Trophoblast cell (in vitro differentiated cells and primary cell): ENCODE measurements around the gene COPS2.
"Not testable (repeated sequence)": the region's sequence is repeated elsewhere in the genome, so short reads cannot be mapped to it uniquely, and the experiment has no call there.

Source experiments
- DNase-seq, 2 donors: peaks; one replicate each; pipeline ENCODE4 v3.0.0-alpha.2; 2016
- H2AFZ ChIP-seq: 2 replicates; pipeline ENCODE4 v1.6.1; 2013; ENCODE audit warnings: low read length, moderate library complexity, mild to moderate bottlenecking; ENCODE audit not compliant: insufficient read depth, poor library complexity
- H2AK5ac ChIP-seq: 2 replicates; pipeline ENCODE4 v1.6.1; 2013; ENCODE audit warnings: mild to moderate bottlenecking, low read length
- H2BK120ac ChIP-seq: 2 replicates; pipeline ENCODE4 v1.6.1; 2013; ENCODE audit warnings: low read length, mild to moderate bottlenecking, moderate library complexity; ENCODE audit not compliant: insufficient read depth, poor library complexity
- H2BK12ac ChIP-seq: 2 replicates; pipeline ENCODE4 v1.6.1; 2013; ENCODE audit warnings: mild to moderate bottlenecking, low read length, moderate library complexity
- H2BK5ac ChIP-seq: 2 replicates; pipeline ENCODE4 v1.6.1; 2013; ENCODE audit warnings: low read length, low read depth, moderate library complexity, mild to moderate bottlenecking; ENCODE audit not compliant: poor library complexity
- H3K14ac ChIP-seq: 2 replicates; pipeline ENCODE4 v1.6.1; 2013; ENCODE audit warnings: mild to moderate bottlenecking, low read length
- H3K18ac ChIP-seq: 2 replicates; pipeline ENCODE4 v1.6.1; 2013; ENCODE audit warnings: mild to moderate bottlenecking, low read length
- H3K23ac ChIP-seq: 2 replicates; pipeline ENCODE4 v1.6.1; 2013; ENCODE audit warnings: low read length
- H3K27ac ChIP-seq: 2 replicates; pipeline ENCODE4 v1.5.1; 2013; ENCODE audit warnings: low read depth, mild to moderate bottlenecking, inconsistent platforms, low read length, moderate library complexity
- H3K27me3 ChIP-seq: 2 replicates; pipeline ENCODE4 v1.6.1; 2013; ENCODE audit warnings: inconsistent platforms, mild to moderate bottlenecking, low read length, moderate library complexity; ENCODE audit not compliant: insufficient read depth
- H3K36me3 ChIP-seq, 2 experiments: 1 replicate in 1 of 2; 2 replicates in 1 of 2; pipeline ENCODE4 v1.6.1; 2013; ENCODE audit warnings: low read length in 2 of 2, mild to moderate bottlenecking in 2 of 2, moderate library complexity in 1 of 2; ENCODE audit not compliant: insufficient read depth in 2 of 2, control insufficient read depth in 1 of 2
- H3K4ac ChIP-seq: 2 replicates; pipeline ENCODE4 v1.6.1; 2013; ENCODE audit warnings: low read depth, mild to moderate bottlenecking, low read length, moderate library complexity
- H3K4me1 ChIP-seq, 2 experiments: 1 replicate in 1 of 2; 2 replicates in 1 of 2; pipeline ENCODE4 v1.6.1; 2013; ENCODE audit warnings: low read length in 2 of 2, mild to moderate bottlenecking in 2 of 2, moderate library complexity in 1 of 2; ENCODE audit not compliant: insufficient read depth in 2 of 2, control insufficient read depth in 1 of 2
- H3K4me2 ChIP-seq: 2 replicates; pipeline ENCODE4 v1.6.1; 2013; ENCODE audit warnings: inconsistent platforms, mild to moderate bottlenecking, low read length, moderate library complexity
- H3K4me3 ChIP-seq: 2 replicates; pipeline ENCODE4 v1.5.1; 2013; ENCODE audit warnings: mild to moderate bottlenecking, low read depth, low read length, inconsistent platforms
- H3K79me1 ChIP-seq: one replicate; pipeline ENCODE4 v1.6.1; 2013; ENCODE audit warnings: low read length
- H3K79me2 ChIP-seq: 2 replicates; pipeline ENCODE4 v1.6.1; 2013; ENCODE audit warnings: low read length, mild to moderate bottlenecking; ENCODE audit not compliant: control insufficient read depth, insufficient read depth, poor library complexity
- H3K9ac ChIP-seq: 2 replicates; pipeline ENCODE4 v1.6.1; 2013; ENCODE audit warnings: mild to moderate bottlenecking, low read length
- H3K9me3 ChIP-seq: 2 replicates; pipeline ENCODE4 v1.6.1; 2013; ENCODE audit warnings: low read depth, mild to moderate bottlenecking, control low read depth, inconsistent platforms, low read length; ENCODE audit not compliant: insufficient read depth
- H4K12ac ChIP-seq: 2 replicates; pipeline ENCODE4 v1.6.1; 2013; ENCODE audit warnings: low read depth, mild to moderate bottlenecking, low read length, moderate library complexity
- H4K8ac ChIP-seq: 2 replicates; pipeline ENCODE4 v1.6.1; 2013; ENCODE audit warnings: low read depth, mild to moderate bottlenecking, low read length, moderate library complexity
- H4K91ac ChIP-seq: one replicate; pipeline ENCODE4 v1.6.1; 2013; ENCODE audit warnings: low read depth, mild to moderate bottlenecking, low read length, moderate library complexity
- WGBS: extraction: QIAGEN DNeasy Blood & Tissue Kit; methylation state at CpG from one replicate; pipeline ENCODE4 v1.1.7; 2013; ENCODE audit warnings: missing lambda C conversion rate; ENCODE audit not compliant: insufficient read length, insufficient coverage; ENCODE audit errors: extremely low coverage; 5-methylcytosine and 5-hydroxymethylcytosine counted together

The COPS2 gene

GRCh38 chr15:49187549-49188245, 32.3 kb upstream of the COPS2 start:
- Histone ChIP-seq H2BK120ac (no peak overlapping the region), H3K27me3 (no peaks in the 10 kb centered on the region), H3K14ac (no peak overlapping the region), H3K9me3 (no peaks in the 10 kb centered on the region), H2BK5ac (no peak overlapping the region), H3K9ac (no peak overlapping the region), H3K23ac (no peak overlapping the region), H4K12ac (no peak overlapping the region), H4K91ac (no peak overlapping the region), H2AK5ac (no peak overlapping the region), H4K8ac (no peak overlapping the region), H3K79me1 (no peaks in the 10 kb centered on the region), H3K4ac (no peak overlapping the region), H3K36me3 (no peaks in the 10 kb centered on the region), H3K27ac (no peak overlapping the region), H3K4me1 (no peaks in the 10 kb centered on the region), H2AFZ (no peak overlapping the region), H3K18ac (no peak overlapping the region), H3K4me3 (no peak overlapping the region), H3K79me2 (no peaks in the 10 kb centered on the region), H3K4me2 (no peak overlapping the region), H2BK12ac (no peak overlapping the region)
- no CpG with 5 or more reads among the region's 2 CpGs for WGBS
- no peak for DNase-seq

DNA sequence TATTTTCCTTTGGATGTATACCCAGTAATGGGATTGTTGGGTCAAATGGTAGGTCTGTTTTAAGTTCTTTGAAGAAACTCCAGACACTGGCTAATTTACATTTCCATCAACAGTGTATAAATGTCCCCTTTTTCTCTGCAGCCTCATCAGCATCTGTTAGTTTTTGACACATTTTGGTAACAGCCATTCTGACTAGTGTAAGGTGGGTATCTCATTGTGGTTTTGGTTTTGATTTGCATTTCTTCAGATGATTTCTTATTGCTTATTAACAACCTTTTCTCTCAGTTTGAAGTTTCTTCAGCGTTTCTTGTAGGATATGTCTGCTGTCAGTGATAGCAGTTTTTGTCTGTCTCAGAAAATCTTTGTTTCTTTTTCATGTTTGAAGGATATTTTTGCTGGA, 30.1 kb upstream of the COPS2 start:
- DNase-seq, result no peak
- H3K4me3 ChIP-seq, result no peak overlapping the region
- no peaks in the 10 kb centered on the region for H3K27me3 ChIP-seq
- no peaks in the 10 kb centered on the region for H3K79me1 ChIP-seq
- no peak overlapping the region for H2BK5ac ChIP-seq
- no peak overlapping the region for H2AK5ac ChIP-seq
- no peak overlapping the region for H3K18ac ChIP-seq
- no peak overlapping the region for H3K4ac ChIP-seq
- no peak overlapping the region for H3K23ac ChIP-seq
- H2AFZ ChIP-seq, result no peak overlapping the region
- H3K4me1 ChIP-seq, result no peaks in the 10 kb centered on the region
- no peaks in the 10 kb centered on the region for H3K36me3 ChIP-seq
- no peak overlapping the region for H3K4me2 ChIP-seq
- H3K9me3 ChIP-seq, result no peaks in the 10 kb centered on the region
- H4K8ac ChIP-seq, result no peak overlapping the region
- WGBS, result no CpG with 5 or more reads among the region's 1 CpG
- H3K9ac ChIP-seq, result no peak overlapping the region
- no peaks in the 10 kb centered on the region for H3K79me2 ChIP-seq
- H2BK120ac ChIP-seq, result no peak overlapping the region
- H2BK12ac ChIP-seq, result no peak overlapping the region
- H4K12ac ChIP-seq, result no peak overlapping the region
- no peak overlapping the region for H4K91ac ChIP-seq
- no peak overlapping the region for H3K27ac ChIP-seq
- no peak overlapping the region for H3K14ac ChIP-seq

- not testable (repeated sequence) for H3K79me1 ChIP-seq, H2BK12ac ChIP-seq, H3K9me3 ChIP-seq, H3K4ac ChIP-seq, H3K14ac ChIP-seq, H3K27me3 ChIP-seq, H4K12ac ChIP-seq, H2BK120ac ChIP-seq, H3K9ac ChIP-seq, H2BK5ac ChIP-seq, H3K23ac ChIP-seq, H3K79me2 ChIP-seq, H3K4me2 ChIP-seq, H3K4me3 ChIP-seq, H4K8ac ChIP-seq, H3K36me3 ChIP-seq, H2AK5ac ChIP-seq, H3K18ac ChIP-seq, DNase-seq, H3K4me1 ChIP-seq, H2AFZ ChIP-seq, H3K27ac ChIP-seq, H4K91ac ChIP-seq
- no CpG with 5 or more reads among the region's 3 CpGs for WGBS
Measured at GRCh38 chr15:49183741-49184140, 28.3 kb upstream of the COPS2 start.

DNA sequence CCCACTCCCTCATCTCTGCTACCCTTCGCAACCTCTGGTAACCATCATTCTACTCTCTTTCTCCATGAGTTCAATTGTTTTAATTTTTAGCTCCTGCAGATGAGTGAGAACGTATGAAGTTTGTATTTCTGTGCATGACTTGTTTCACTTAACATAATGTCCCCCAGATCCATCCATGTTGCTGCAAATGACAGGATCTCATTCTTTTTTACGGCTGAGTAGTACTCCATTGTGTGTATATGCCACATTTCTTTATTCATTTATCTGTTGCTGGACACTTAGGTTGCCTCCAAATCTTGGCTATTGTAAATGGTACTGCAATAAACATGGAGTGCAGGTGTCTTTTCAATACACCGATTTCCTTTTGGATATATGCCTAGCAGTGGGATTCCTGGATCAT, 26.7 kb upstream of the COPS2 start:
- Histone ChIP-seq H2BK120ac (no peak overlapping the region), H3K79me2 (no peaks in the 10 kb centered on the region), H3K18ac (no peak overlapping the region), H3K9me3 (no peaks in the 10 kb centered on the region), H2BK12ac (no peak overlapping the region), H4K8ac (no peak overlapping the region), H4K12ac (no peak overlapping the region), H2AFZ (no peak overlapping the region), H3K9ac (no peak overlapping the region), H3K23ac (no peak overlapping the region), H3K14ac (no peak overlapping the region), H3K27ac (no peak overlapping the region), H3K36me3 (peaks cover 2 to 4% of the 10 kb centered on the region in 2 experiments), H3K4me3 (no peak overlapping the region), H3K79me1 (no peaks in the 10 kb centered on the region), H3K27me3 (no peaks in the 10 kb centered on the region), H3K4me2 (no peak overlapping the region), H2BK5ac (no peak overlapping the region), H2AK5ac (no peak overlapping the region), H3K4me1 (no peaks in the 10 kb centered on the region), H4K91ac (no peak overlapping the region), H3K4ac (no peak overlapping the region)
- WGBS, result no CpG with 5 or more reads among the region's 4 CpGs
- no peak for DNase-seq
